ENCODE measurements around the gene TSPOAP1.
"Not testable (repeated sequence)": the region's sequence is repeated elsewhere in the genome, so short reads cannot be mapped to it uniquely, and the experiment has no call there.

The TSPOAP1 gene

GRCh38 chr17:58351831-58352595 is 23.4 kb upstream of the TSPOAP1 start, which contains the start of gene SUPT4H1:
Gene SUPT4H1 (minus strand): TSS chr17:58352201. CDS start chr17:58352135, 66 bp downstream.
- Histone ChIP-seq H3K4me1 (ENCODE audit: control insufficient read depth in 2 of 2, insufficient read depth in 2 of 2, low read length in 2 of 2) (peaks cover 7 to 17% of the 10 kb centered on the region in 2 donors), H3K36me3 (ENCODE audit: control insufficient read depth in 2 of 2, insufficient read depth in 2 of 2, low read length in 2 of 2) (peaks cover 39 to 45% of the 10 kb centered on the region in 2 donors), H3K9ac (ENCODE audit: low read depth in 1 of 2, low read length in 2 of 2) (peak within 1 kb of the TSS; percentile 94 to 98), H3K27ac (ENCODE audit: low read depth in 2 of 2, low read length in 2 of 2) (peak within 1 kb of the TSS; percentile 91 to 97), H3K4me3 (ENCODE audit: low read length in 2 of 2) (peak within 1 kb of the TSS; percentile 95 to 100), H3K9me3 (ENCODE audit: control insufficient read depth in 2 of 2, low read length in 2 of 2) (no peaks in the 10 kb centered on the region), H3K27me3 (ENCODE audit: control insufficient read depth in 2 of 2, insufficient read depth in 2 of 2, low read length in 2 of 2) (no peaks in the 10 kb centered on the region)

- Histone ChIP-seq H3K9ac (ENCODE audit: low read depth in 1 of 2, low read length in 2 of 2) (peak overlapping the region; percentile 87 to 94), H3K9me3 (ENCODE audit: control insufficient read depth in 2 of 2, low read length in 2 of 2) (no peaks in the 10 kb centered on the region), H3K4me3 (ENCODE audit: low read length in 2 of 2) (peak overlapping the region; percentile 95 to 100), H3K4me1 (ENCODE audit: control insufficient read depth in 2 of 2, insufficient read depth in 2 of 2, low read length in 2 of 2) (peaks cover 7 to 17% of the 10 kb centered on the region in 2 donors), H3K27ac (ENCODE audit: low read depth in 2 of 2, low read length in 2 of 2) (no peak overlapping the region), H3K36me3 (ENCODE audit: control insufficient read depth in 2 of 2, insufficient read depth in 2 of 2, low read length in 2 of 2) (peaks cover 42 to 52% of the 10 kb centered on the region in 2 donors), H3K27me3 (ENCODE audit: control insufficient read depth in 2 of 2, insufficient read depth in 2 of 2, low read length in 2 of 2) (no peaks in the 10 kb centered on the region)
Measured at GRCh38 chr17:58351182-58351581, 22.6 kb upstream of the TSPOAP1 start.

- no peaks in the 10 kb centered on the region for H3K27me3 ChIP-seq (ENCODE audit: control insufficient read depth in 2 of 2, insufficient read depth in 2 of 2, low read length in 2 of 2)
- H3K9me3 ChIP-seq (ENCODE audit: control insufficient read depth in 2 of 2, low read length in 2 of 2): no peaks in the 10 kb centered on the region
- no peak overlapping the region for H3K27ac ChIP-seq (ENCODE audit: low read depth in 2 of 2, low read length in 2 of 2)
- H3K4me1 ChIP-seq (ENCODE audit: control insufficient read depth in 2 of 2, insufficient read depth in 2 of 2, low read length in 2 of 2): peaks cover 15 to 19% of the 10 kb centered on the region in 2 donors
- no peak overlapping the region for H3K4me3 ChIP-seq (ENCODE audit: low read length in 2 of 2)
- peaks cover 58 to 63% of the 10 kb centered on the region in 2 donors for H3K36me3 ChIP-seq (ENCODE audit: control insufficient read depth in 2 of 2, insufficient read depth in 2 of 2, low read length in 2 of 2)
- H3K9ac ChIP-seq (ENCODE audit: low read depth in 1 of 2, low read length in 2 of 2): no peak overlapping the region
Measured at GRCh38 chr17:58348038-58348437, 19.4 kb upstream of the TSPOAP1 start.

GRCh38 chr17:58345500-58345899 is 16.9 kb upstream of the TSPOAP1 start:
- Histone ChIP-seq H3K9ac (ENCODE audit: low read depth in 1 of 2, low read length in 2 of 2) (no peak overlapping the region), H3K27me3 (ENCODE audit: control insufficient read depth in 2 of 2, insufficient read depth in 2 of 2, low read length in 2 of 2) (no peaks in the 10 kb centered on the region), H3K9me3 (ENCODE audit: control insufficient read depth in 2 of 2, low read length in 2 of 2) (no peaks in the 10 kb centered on the region), H3K4me1 (ENCODE audit: control insufficient read depth in 2 of 2, insufficient read depth in 2 of 2, low read length in 2 of 2) (peaks cover 9 to 12% of the 10 kb centered on the region in 2 donors), H3K4me3 (ENCODE audit: low read length in 2 of 2) (no peak overlapping the region), H3K27ac (ENCODE audit: low read depth in 2 of 2, low read length in 2 of 2) (no peak overlapping the region), H3K36me3 (ENCODE audit: control insufficient read depth in 2 of 2, insufficient read depth in 2 of 2, low read length in 2 of 2) (peaks cover 58 to 67% of the 10 kb centered on the region in 2 donors)

GRCh38 chr17:58344791-58345157 is 16.2 kb upstream of the TSPOAP1 start:
- Histone ChIP-seq H3K27ac (ENCODE audit: low read depth in 2 of 2, low read length in 2 of 2) (peak overlapping the region; percentile 57 to 73), H3K4me1 (ENCODE audit: control insufficient read depth in 2 of 2, insufficient read depth in 2 of 2, low read length in 2 of 2) (peaks cover 9 to 12% of the 10 kb centered on the region in 2 donors), H3K36me3 (ENCODE audit: control insufficient read depth in 2 of 2, insufficient read depth in 2 of 2, low read length in 2 of 2) (peaks cover 57 to 65% of the 10 kb centered on the region in 2 donors), H3K9ac (ENCODE audit: low read depth in 1 of 2, low read length in 2 of 2) (no peak overlapping the region), H3K9me3 (ENCODE audit: control insufficient read depth in 2 of 2, low read length in 2 of 2) (no peaks in the 10 kb centered on the region), H3K4me3 (ENCODE audit: low read length in 2 of 2) (peak overlapping the region in 1 of 2 donors; percentile 57), H3K27me3 (ENCODE audit: control insufficient read depth in 2 of 2, insufficient read depth in 2 of 2, low read length in 2 of 2) (no peaks in the 10 kb centered on the region)

- no peaks in the 10 kb centered on the region for H3K9me3 ChIP-seq (ENCODE audit: control insufficient read depth in 2 of 2, low read length in 2 of 2)
- H3K4me3 ChIP-seq (ENCODE audit: low read length in 2 of 2): peak overlapping the region; percentile 4 to 57
- peaks cover 52 to 60% of the 10 kb centered on the region in 2 donors for H3K36me3 ChIP-seq (ENCODE audit: control insufficient read depth in 2 of 2, insufficient read depth in 2 of 2, low read length in 2 of 2)
- H3K27ac ChIP-seq (ENCODE audit: low read depth in 2 of 2, low read length in 2 of 2): peak overlapping the region; percentile 57 to 73
- peak overlapping the region in 1 of 2 donors; percentile 64 for H3K9ac ChIP-seq (ENCODE audit: low read depth in 1 of 2, low read length in 2 of 2)
- H3K4me1 ChIP-seq (ENCODE audit: control insufficient read depth in 2 of 2, insufficient read depth in 2 of 2, low read length in 2 of 2): peaks cover 10 to 17% of the 10 kb centered on the region in 2 donors
- no peaks in the 10 kb centered on the region for H3K27me3 ChIP-seq (ENCODE audit: control insufficient read depth in 2 of 2, insufficient read depth in 2 of 2, low read length in 2 of 2)
Measured at GRCh38 chr17:58344047-58344790, 15.6 kb upstream of the TSPOAP1 start.

GRCh38 chr17:58343131-58343530 is 14.5 kb upstream of the TSPOAP1 start:
- H3K36me3 ChIP-seq (ENCODE audit: control insufficient read depth in 2 of 2, insufficient read depth in 2 of 2, low read length in 2 of 2): peaks cover 42 to 50% of the 10 kb centered on the region in 2 donors
- no peaks in the 10 kb centered on the region for H3K9me3 ChIP-seq (ENCODE audit: control insufficient read depth in 2 of 2, low read length in 2 of 2)
- no peaks in the 10 kb centered on the region for H3K27me3 ChIP-seq (ENCODE audit: control insufficient read depth in 2 of 2, insufficient read depth in 2 of 2, low read length in 2 of 2)
- no peak overlapping the region for H3K9ac ChIP-seq (ENCODE audit: low read depth in 1 of 2, low read length in 2 of 2)
- peak overlapping the region in 1 of 2 donors; percentile 26 for H3K4me3 ChIP-seq (ENCODE audit: low read length in 2 of 2)
- H3K27ac ChIP-seq (ENCODE audit: low read depth in 2 of 2, low read length in 2 of 2): peak overlapping the region in 1 of 2 donors; percentile 73
- H3K4me1 ChIP-seq (ENCODE audit: control insufficient read depth in 2 of 2, insufficient read depth in 2 of 2, low read length in 2 of 2): peaks cover 12 to 22% of the 10 kb centered on the region in 2 donors

GRCh38 chr17:58341861-58342475 is 13.4 kb upstream of the TSPOAP1 start:
- Histone ChIP-seq H3K36me3 (ENCODE audit: control insufficient read depth in 2 of 2, insufficient read depth in 2 of 2, low read length in 2 of 2) (peaks cover 31 to 38% of the 10 kb centered on the region in 2 donors), H3K4me1 (ENCODE audit: control insufficient read depth in 2 of 2, insufficient read depth in 2 of 2, low read length in 2 of 2) (peaks cover 18 to 26% of the 10 kb centered on the region in 2 donors), H3K27me3 (ENCODE audit: control insufficient read depth in 2 of 2, insufficient read depth in 2 of 2, low read length in 2 of 2) (no peaks in the 10 kb centered on the region), H3K9ac (ENCODE audit: low read depth in 1 of 2, low read length in 2 of 2) (peak overlapping the region in 1 of 2 donors; percentile 52), H3K9me3 (ENCODE audit: control insufficient read depth in 2 of 2, low read length in 2 of 2) (no peaks in the 10 kb centered on the region), H3K27ac (ENCODE audit: low read depth in 2 of 2, low read length in 2 of 2) (peak overlapping the region in 1 of 2 donors; percentile 56), H3K4me3 (ENCODE audit: low read length in 2 of 2) (peak overlapping the region in 1 of 2 donors; percentile 37)

- not testable (repeated sequence) for H3K4me3 ChIP-seq (ENCODE audit: low read length in 2 of 2); H3K9me3 ChIP-seq (ENCODE audit: control insufficient read depth in 2 of 2, low read length in 2 of 2); H3K9ac ChIP-seq (ENCODE audit: low read depth in 1 of 2, low read length in 2 of 2); H3K27me3 ChIP-seq (ENCODE audit: control insufficient read depth in 2 of 2, insufficient read depth in 2 of 2, low read length in 2 of 2)
- Histone ChIP-seq H3K36me3 (ENCODE audit: control insufficient read depth in 2 of 2, insufficient read depth in 2 of 2, low read length in 2 of 2) (peaks cover 24 to 31% of the 10 kb centered on the region in 2 donors), H3K4me1 (ENCODE audit: control insufficient read depth in 2 of 2, insufficient read depth in 2 of 2, low read length in 2 of 2) (peaks cover 25 to 32% of the 10 kb centered on the region in 2 donors), H3K27ac (ENCODE audit: low read depth in 2 of 2, low read length in 2 of 2) (peak overlapping the region in 1 of 2 donors; percentile 56)
Measured at GRCh38 chr17:58341136-58341860, 12.7 kb upstream of the TSPOAP1 start.

Measured in mucosa of rectum (tissue), 2 donors.